SW480 (cell line): ENCODE measurements around the gene RNU7-1.
A peak's percentile ranks its signal among the peaks of the same experiment; 100 is the strongest.
"Not testable (repeated sequence)": the region's sequence is repeated elsewhere in the genome, so short reads cannot be mapped to it uniquely, and the experiment has no call there.

Source experiments
- DNase-seq: peaks from one replicate; pipeline ENCODE4 v3.0.0-alpha.2; 2016; ENCODE audit warnings: low spot score

RNU7-1 gene

DNA sequence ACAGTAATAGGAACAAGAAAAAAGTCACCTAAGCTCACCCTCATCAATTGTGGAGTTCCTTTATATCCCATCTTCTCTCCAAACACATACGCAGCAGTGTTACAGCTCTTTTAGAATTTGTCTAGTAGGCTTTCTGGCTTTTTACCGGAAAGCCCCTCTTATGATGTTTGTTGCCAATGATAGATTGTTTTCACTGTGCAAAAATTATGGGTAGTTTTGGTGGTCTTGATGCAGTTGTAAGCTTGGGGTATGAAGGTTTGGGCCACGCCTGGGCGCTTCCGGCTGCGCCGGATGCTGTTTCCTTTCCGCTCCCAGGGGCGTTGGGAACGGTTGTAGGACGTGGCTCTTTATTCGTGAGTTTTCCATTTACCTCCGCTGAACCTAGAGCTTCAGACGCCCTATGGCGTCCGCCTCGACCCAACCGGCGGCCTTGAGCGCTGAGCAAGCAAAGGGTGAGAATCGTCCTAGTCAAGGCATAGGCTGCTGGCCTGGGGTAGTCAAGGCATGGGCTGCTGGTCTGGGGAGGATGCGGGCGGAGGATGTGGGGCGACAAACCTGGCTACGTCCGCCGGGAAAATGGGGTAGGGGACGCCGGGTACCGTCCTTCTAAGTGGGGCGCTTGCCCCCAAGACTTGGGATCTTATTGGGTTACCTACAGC lies at the start of gene RNU7-1, which contains the start of gene C12orf57:
Gene RNU7-1, plus strand, starts transcription at position 95 of the 659 bp plus-strand sequence.
Gene C12orf57, plus strand, starts transcription at position 301 of the 659 bp plus-strand sequence. Its CDS starts 100 bp downstream, at position 401.
- DNase-seq, result peak; percentile 99

DNA sequence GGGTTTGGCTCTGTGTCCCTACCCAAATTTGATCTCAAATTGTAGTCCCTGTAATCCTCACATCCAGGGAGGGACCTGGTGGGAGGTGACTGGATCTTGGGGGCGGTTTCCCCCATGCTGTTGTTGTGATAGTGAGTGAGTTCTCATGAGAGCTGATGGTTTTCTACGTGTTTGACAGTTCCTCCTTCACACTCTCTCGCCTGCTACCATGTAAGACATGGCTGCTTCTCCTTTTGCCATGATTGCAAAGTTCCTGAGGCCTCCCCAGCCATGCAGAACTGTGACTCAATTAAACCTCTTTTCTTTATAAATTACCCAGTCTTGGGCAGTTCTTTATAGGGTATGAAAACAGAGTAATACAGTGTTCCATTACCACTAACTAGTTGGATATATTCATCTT lies 49.3 kb upstream of the RNU7-1 start:
- DNase-seq, result no peak

DNA sequence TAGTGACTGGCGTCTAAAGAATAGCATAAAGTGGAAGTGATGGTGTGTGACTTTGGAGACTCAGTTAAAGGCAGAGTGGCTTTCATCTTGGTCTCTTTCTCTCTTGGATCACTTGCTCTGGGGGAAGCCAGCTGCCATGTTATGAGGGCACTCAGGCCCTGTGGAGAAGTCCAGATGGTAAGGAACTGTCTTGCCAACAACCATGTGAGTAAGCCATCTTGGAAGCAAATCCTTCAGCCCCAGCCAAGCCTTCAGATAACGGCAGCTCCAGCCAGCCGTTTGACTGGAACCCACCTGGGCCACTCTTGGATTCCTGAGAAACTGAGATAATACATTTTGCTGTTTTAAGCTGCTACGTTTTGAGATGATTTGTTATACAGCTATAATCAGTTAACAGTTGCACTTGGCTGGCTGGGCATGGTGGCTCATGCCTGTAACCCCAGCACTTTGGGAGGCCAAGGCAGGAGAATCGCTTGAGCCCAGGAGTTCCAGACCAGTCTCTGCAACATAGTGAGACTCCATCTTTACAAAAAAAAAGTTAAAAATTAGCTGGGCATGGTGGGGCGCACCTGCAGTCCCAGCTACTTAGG lies 46.7 kb upstream of the RNU7-1 start:
- no peak for DNase-seq

DNA sequence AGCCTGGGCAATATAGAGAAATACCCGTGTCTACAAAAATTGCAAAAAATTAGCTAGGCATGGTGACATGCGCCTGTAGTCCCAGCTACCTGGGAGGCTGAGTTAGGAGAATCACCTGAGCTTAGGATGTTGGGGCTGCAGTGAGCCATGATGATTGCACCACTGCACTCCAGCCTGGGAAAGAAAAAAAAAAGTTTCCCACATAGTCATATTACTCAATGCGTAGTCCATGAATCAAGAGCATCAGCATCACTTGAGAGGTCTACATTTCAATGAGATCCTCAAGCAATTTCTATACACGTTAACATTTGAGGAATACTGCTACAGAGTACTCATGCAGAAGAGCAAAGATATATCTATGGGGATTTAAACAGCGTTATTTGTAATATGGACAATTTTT lies 44.2 kb upstream of the RNU7-1 start:
- no peak for DNase-seq

DNA sequence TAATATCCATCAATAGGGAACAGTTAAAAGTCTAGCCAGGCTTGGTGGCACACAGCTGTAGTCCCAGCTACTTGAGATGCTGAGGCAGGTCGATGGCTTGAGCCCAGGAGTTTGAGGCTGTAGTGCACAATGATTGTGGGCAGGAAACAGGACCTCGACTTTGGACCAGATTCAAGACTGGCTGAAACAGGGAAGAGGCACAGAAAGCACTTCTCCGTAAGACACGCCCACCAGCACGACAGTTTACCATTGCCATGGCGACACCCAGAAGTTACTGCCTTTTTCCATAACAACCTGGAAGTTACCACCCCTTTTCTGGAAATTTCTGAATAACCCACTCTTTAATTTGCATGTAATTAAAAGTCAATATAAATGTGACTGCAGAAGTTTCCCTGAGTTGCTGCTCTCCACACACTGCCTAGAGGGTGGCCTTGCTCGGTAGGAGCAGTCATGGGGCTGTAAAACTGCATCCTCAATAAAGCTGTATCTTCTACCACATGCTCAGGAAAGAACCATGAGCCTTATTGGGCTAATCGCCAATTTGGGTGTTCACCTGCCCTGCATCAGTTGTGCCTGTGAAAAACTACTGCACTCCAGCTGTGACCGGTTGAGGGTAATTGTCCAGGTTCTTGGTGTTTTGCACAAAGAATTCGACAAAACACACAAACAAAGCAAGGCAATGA lies 43.6 kb upstream of the RNU7-1 start:
- DNase-seq, result peak; percentile 34

DNA sequence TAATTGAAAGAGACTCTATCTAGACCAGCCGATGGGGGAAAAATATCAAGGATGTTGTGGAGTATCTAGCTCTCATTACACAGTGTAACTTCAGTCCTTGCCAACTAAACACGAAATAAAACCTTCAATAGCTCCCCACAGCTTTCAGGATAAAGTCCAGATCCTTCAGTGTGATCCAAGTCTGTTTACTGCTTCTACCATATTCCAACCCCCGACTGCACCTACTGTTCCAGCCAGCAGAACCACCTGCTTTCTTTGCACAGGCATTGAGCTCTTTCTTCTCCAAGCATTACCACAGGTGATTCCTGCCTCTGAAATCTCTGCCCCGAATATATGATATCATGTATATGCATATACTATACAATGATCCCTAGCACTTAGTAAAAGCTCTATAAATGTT lies 41.2 kb upstream of the RNU7-1 start:
- DNase-seq, result no peak

DNA sequence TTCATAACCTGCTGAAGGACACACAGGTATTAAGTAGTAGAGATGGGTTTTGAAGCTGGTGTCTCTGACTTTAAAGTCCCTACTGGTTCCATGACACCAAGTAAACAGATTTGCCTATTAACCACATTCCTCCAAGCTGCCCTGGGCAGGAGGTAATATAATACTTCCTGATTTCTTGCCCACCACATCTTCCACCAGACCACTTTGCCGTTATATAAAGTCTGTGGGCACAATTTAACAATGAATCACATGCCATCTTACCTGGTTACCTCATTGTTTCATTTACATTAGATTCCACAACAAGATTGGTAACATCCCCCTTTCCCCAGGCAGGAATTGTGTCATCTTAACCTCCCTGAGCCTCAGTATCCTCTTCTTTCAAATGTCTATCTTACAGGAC lies 39.9 kb upstream of the RNU7-1 start:
- peak; percentile 76 for DNase-seq

DNA sequence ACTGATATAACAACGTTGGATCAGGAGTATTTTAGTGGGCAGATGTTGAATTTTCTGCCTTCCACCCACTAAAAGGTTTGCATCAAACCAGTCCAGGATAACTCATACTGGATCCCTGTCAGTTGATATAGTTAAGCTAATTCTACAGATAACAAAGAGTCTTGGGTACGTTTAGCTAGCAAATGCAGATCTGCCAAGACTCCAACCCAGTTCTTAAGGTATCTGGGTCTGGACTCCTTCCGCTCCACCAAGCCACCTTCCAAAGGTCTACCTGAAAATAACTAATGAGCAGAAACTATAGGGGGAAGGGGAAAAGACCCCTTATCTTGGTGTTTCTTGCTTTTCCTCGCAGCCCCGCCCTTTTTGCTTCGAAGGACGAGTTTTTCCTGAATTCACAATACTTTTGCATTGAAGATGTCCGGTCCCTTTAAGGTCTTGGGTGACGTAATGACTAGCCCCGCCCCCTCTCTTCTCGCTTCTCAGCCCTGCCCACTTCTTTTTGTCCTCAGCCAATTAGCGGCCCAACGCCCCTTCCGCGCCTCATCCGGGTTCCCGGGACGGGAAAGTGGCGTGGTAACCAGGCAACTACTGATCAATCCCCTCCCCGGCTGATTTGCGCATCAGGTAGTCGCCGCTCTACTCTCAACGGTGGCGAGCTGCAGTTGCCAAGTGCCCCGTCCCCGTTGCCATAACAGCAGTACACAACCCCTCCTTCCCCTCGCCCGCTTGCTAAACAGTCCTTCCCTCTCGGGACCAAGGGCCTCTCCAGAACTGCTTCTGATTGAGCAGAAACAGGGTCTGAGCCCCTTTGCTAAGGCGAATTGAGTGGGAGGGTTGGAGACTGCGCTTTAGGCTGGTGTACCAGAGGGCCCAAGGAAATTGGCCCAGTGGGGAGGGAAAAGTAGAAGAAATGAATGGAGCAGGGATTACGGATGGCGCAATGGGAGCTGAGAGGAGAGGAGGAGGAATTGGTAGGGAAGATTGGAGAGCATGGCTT lies 39.0 kb upstream of the RNU7-1 start, which contains the start of gene LRRC23:
Gene LRRC23, plus strand, starts transcription at position 543 of the 997 bp plus-strand sequence. CDS start 812 bp downstream, outside the sequence.
- DNase-seq, result peak; percentile 95

DNA sequence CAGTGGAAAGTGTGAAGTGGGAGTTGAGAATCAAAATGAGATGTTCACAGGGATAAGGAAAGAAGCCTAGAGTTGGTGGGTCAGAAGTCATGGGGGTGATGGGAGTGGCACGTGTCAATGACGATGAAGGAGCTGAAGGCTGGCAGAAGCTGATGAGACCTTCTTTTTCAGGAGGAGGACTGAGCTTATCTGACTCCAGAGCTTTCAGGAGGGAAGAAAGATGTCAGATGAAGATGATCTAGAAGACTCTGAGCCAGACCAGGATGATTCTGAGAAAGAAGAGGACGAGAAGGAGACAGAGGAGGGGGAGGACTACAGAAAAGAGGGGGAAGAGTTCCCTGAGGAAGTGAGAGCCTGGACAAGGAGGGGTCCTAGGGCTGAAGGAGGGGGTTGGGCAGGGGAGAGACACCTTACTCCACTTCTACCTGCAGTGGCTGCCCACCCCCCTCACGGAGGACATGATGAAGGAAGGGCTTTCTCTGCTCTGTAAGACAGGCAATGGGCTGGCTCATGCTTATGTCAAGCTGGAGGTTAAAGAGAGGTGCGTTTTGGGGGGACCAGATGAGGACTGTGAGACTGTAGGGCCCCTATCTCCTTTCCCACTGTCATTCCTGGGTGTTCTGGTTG lies 38.1 kb upstream of the RNU7-1 start:
- no peak for DNase-seq

DNA sequence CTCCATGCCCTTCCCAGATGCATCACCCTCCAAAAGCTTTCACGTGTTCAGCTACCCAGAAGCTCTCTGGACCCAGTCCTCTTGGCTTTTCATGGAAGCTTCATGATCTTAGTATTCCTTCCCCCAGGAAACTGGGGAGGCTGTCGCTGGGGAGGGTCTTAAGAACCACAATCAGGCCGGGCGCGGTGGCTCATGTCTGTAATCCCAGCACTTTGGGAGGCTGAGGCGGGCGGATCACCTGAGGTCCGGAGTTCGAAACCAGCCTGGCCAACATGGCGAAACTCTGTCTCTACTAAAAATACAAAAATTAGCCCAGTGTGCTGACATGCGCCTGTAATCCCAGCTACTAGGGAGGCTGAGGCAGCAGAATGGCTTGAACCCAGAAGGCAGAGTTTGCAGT lies 35.5 kb upstream of the RNU7-1 start:
- not testable (repeated sequence) for DNase-seq

DNA sequence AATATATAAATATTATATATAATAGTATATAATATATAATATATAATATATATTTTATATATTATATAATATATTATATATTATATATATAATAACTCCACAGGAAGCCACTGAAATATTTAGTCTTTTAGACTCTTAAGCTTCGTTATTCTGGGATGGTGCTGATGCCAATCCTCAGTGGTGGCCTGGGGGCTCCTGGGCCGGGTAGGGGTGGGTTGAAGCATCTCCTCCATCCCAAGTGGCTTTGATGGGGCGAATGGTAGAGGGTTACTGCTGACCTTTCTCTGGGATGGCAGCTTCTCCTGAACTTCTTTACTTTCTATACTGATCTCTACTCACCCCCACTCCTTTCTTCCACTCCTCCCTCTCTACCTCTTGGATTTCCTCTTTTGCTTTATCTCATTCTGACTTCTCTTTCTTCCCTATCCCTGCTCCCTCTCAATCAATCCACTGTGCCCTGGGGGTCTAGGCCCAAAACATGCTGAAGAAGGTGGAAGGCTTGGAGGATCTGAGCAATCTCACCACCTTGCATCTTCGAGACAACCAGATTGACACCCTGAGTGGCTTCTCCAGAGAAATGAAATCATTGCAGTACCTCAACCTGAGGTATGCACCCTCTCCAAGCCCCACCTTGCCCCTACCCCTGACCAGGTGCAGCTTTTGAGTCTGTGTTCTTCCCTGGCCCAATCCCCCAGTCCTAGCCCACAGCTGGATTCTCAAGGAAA lies 34.0 kb upstream of the RNU7-1 start:
- DNase-seq, result no peak

DNA sequence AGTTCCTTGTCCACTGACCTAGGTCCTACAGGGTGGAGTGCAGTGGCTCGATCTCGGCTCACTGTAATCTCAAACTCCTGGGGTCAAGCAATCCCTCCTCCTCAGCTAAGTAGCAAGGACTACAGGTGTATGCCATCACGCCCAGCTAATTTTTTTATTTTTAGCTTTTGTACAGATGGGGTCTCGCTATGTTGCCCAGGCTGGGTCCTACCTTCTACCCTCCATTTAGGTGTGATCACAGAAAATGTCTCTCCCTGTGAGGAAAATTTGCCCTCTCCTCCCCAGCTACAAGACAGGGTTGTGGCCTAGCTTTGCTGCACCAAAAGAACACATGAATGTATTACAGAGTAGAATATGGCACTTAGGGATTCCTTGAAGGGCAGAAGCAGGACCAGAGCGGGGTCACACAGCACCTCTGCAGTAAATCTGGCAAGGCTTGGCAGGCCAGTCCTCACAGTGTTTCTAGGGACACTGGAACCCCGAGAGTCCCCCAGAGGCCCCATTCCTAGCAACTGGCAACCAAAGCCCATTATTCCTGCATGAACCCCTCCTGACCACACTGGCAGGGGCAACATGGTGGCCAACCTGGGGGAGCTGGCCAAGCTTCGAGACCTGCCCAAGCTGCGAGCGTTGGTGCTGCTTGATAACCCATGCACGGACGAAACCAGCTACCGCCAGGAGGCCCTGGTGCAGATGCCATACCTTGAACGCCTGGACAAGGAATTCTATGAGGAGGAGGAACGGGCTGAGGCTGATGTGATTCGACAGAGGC lies 31.3 kb upstream of the RNU7-1 start:
- DNase-seq, result no peak

DNA sequence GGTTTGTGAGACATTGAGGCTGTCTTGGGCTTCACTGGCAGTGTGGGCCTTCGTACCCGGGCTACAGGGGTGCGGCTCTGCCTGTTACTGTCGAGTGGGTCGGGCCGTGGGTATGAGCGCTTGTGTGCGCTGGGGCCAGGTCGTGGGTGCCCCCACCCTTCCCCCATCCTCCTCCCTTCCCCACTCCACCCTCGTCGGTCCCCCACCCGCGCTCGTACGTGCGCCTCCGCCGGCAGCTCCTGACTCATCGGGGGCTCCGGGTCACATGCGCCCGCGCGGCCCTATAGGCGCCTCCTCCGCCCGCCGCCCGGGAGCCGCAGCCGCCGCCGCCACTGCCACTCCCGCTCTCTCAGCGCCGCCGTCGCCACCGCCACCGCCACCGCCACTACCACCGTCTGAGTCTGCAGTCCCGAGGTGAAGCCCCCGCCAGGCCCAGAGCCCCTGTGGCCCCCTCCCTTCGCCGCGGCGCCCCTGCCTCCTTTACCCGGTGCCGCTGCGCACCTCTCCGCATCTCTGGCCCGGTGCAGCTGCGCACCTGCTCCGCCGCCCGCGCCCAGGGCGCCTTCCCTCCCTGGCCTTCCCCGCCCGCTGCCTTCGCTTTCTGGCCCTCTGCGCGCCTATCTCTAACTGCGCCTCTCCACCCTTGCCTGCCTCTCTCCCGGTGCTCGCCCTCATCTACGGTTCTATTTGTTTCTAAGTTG lies 29.2 kb upstream of the RNU7-1 start, which contains the start of gene ENO2:
Gene ENO2, plus strand, starts transcription at position 335 of the 701 bp plus-strand sequence. CDS start 1,253 bp downstream, outside the sequence.
- DNase-seq, result peak; percentile 78

DNA sequence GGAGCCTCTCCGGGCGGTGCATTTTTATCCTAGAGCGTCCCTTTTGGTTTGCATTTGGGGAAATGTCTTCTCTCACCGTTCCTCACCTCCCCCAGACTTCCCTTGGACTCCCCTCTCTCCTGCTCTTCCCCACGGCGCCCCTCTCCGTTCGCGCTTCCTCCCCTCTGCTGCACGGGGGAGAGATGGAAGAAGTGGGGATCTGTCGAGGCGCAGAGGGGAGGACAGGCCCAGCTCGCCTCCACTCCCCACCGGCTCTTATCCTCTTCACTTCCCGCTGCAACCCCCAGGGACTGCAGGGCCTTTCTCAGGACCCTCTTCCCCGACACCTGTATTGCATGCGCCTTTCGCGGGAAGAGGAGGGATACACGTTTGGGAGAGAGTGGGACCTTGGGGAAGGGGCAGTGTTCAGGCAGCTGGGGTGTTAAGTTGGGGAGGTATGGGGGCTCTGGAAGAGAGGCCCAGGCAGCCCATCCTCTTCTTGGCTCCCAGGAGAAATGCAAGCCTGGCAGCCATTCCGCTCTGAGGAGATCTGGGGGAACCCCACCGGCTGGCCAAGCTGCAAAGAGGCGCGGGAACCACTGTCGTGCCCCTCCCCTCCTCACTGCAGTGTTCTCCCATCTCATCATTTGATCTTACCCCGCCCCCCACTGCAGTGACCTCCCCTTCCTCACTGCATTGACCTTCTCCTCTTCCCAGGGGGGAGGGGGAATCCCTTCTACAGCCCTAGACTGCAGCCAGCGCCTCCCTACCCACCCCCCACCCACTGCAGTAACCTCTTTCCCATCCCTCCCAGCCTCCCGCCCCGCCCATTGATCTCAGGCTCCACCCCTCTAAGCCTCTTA lies 28.4 kb upstream of the RNU7-1 start:
- DNase-seq, result no peak

DNA sequence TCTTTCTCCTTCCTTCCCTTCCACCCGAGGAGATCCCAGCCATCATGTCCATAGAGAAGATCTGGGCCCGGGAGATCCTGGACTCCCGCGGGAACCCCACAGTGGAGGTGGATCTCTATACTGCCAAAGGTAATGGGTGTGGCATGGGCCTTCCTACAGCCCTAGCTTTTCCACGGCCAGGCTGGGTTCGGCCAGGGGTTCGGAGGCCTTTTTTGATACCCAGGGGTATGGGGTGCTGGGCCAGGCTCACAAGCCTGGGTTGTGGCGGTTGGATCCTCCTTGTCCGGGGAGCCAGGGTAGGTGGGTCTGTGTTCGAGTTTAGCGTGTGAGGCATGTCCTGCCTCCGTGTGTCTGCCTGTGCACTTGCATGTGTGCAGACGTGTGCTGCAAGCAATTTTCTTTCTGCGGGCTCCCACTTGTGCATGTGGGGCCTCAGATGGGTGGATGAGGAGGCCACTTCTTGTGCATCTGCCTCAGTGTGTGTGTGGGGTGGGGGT lies 27.8 kb upstream of the RNU7-1 start:
- DNase-seq, result no peak

DNA sequence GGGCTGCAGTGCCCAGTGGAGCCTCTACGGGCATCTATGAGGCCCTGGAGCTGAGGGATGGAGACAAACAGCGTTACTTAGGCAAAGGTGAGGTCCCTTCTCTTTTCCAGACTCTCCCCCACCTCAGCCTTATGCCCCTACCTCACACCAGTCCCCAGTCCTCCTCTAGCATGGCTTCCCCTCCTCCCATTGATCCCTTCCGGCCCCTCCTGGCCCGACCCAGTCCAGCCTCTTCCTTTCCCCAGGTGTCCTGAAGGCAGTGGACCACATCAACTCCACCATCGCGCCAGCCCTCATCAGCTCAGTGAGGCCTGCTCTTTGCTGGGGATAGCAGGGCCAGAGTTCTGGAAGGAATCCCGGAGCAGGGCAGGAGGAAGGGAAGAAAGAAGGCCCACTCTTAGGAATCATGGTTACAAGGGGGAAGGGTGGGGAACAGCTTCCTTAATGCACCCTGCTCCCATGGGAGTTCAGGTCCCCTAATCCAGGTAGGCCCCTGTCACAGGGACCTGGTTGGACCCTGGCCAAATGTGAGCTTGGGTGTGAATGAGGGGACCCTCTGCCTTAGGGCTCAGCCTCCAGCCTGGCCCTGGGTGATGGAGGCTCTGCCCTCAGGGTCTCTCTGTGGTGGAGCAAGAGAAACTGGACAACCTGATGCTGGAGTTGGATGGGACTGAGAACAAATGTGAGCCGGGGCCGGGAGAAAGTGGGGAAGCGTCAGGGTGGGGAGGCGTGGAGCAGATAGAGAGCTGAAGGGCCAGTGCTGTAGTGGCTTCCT lies 27.0 kb upstream of the RNU7-1 start:
- DNase-seq, result no peak
